IPS-18a (cell line): ENCODE results near the gene RBMS1.

Experiments
- H3K27ac ChIP-seq: one replicate; pipeline ENCODE4 v1.5.1; 2013; ENCODE audit warnings: low read length
- H3K27me3 ChIP-seq: one replicate; pipeline ENCODE4 v1.6.1; 2013; ENCODE audit warnings: mild to moderate bottlenecking, low read length; ENCODE audit not compliant: control insufficient read depth, insufficient read depth
- H3K36me3 ChIP-seq: one replicate; pipeline ENCODE4 v1.6.1; 2013; ENCODE audit warnings: low read depth, low read length; ENCODE audit not compliant: control insufficient read depth
- H3K4me1 ChIP-seq: one replicate; pipeline ENCODE4 v1.6.1; 2013; ENCODE audit warnings: low read depth, low read length; ENCODE audit not compliant: control insufficient read depth
- H3K4me3 ChIP-seq: one replicate; pipeline ENCODE4 v1.5.1; 2013; ENCODE audit warnings: low read length
- H3K9ac ChIP-seq: one replicate; pipeline ENCODE4 v1.6.1; 2013; ENCODE audit warnings: mild to moderate bottlenecking, low read length, moderate library complexity
- H3K9me3 ChIP-seq: one replicate; pipeline ENCODE4 v1.6.1; 2013; ENCODE audit warnings: low read depth, low read length; ENCODE audit not compliant: control insufficient read depth

RBMS1 gene

GRCh38 chr2:160286551-160286950 lies 207.1 kb downstream of the RBMS1 start:
- Histone ChIP-seq H3K27ac (no peak overlapping the region), H3K36me3 (peaks cover 29% of the 10 kb centered on the region), H3K27me3 (no peaks in the 10 kb centered on the region), H3K9me3 (no peaks in the 10 kb centered on the region), H3K9ac (no peak overlapping the region), H3K4me1 (no peaks in the 10 kb centered on the region), H3K4me3 (no peak overlapping the region)

GRCh38 chr2:160283675-160284074 lies 209.9 kb downstream of the RBMS1 start:
- Histone ChIP-seq H3K4me1 (no peaks in the 10 kb centered on the region), H3K27ac (no peak overlapping the region), H3K4me3 (no peak overlapping the region), H3K27me3 (no peaks in the 10 kb centered on the region), H3K9ac (no peak overlapping the region), H3K36me3 (peaks cover 38% of the 10 kb centered on the region), H3K9me3 (no peaks in the 10 kb centered on the region)

- no peak overlapping the region for H3K27ac ChIP-seq
- no peaks in the 10 kb centered on the region for H3K4me1 ChIP-seq
- H3K4me3 ChIP-seq, result no peak overlapping the region
- H3K9me3 ChIP-seq, result no peaks in the 10 kb centered on the region
- H3K27me3 ChIP-seq, result no peaks in the 10 kb centered on the region
- peaks cover 53% of the 10 kb centered on the region for H3K36me3 ChIP-seq
- no peak overlapping the region for H3K9ac ChIP-seq
These were observed 211.5 kb downstream of the RBMS1 start for GRCh38 chr2:160282063-160282580.

GRCh38 chr2:160281213-160281612 lies 212.4 kb downstream of the RBMS1 start:
- H3K27me3 ChIP-seq, result no peaks in the 10 kb centered on the region
- H3K4me3 ChIP-seq, result no peak overlapping the region
- H3K9me3 ChIP-seq, result no peaks in the 10 kb centered on the region
- H3K27ac ChIP-seq, result no peak overlapping the region
- no peaks in the 10 kb centered on the region for H3K4me1 ChIP-seq
- H3K9ac ChIP-seq, result no peak overlapping the region
- H3K36me3 ChIP-seq, result peaks cover 56% of the 10 kb centered on the region

DNA sequence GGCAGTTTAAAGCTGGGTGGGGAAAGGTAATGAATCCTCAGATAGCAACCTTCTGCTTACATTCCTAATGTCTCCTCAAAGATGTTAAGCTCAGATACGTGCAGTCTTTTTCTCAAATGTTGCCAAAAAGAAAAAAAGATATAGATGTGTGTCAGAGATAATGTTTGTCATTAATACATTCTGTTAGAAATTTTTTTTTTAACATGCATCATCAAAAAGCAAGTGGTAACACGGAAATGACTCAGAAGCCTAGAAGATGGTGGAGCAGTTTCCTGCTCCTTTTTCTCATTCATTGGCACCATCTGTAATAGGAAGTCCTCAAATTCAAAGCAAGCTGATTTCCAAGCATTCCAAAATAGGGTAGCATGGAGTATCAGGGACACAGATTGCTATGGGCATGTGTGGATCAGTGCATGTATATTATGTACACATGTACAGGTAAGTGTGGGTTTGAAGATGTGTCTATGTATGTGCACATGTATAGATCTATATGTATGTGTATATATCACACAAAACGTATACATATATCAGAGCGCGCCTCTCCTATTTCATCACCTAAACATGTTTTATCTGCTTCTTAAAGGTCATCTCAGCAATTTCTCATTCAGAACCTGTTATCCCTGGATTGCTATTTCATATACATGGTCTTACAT lies 213.7 kb downstream of the RBMS1 start:
- no peaks in the 10 kb centered on the region for H3K27me3 ChIP-seq
- no peak overlapping the region for H3K27ac ChIP-seq
- H3K4me1 ChIP-seq, result no peaks in the 10 kb centered on the region
- H3K36me3 ChIP-seq, result peaks cover 60% of the 10 kb centered on the region
- no peaks in the 10 kb centered on the region for H3K9me3 ChIP-seq
- no peak overlapping the region for H3K9ac ChIP-seq
- H3K4me3 ChIP-seq, result no peak overlapping the region

- no peak overlapping the region for H3K9ac ChIP-seq
- H3K9me3 ChIP-seq, result no peaks in the 10 kb centered on the region
- H3K4me1 ChIP-seq, result no peaks in the 10 kb centered on the region
- no peak overlapping the region for H3K4me3 ChIP-seq
- no peaks in the 10 kb centered on the region for H3K27me3 ChIP-seq
- peaks cover 57% of the 10 kb centered on the region for H3K36me3 ChIP-seq
- no peak overlapping the region for H3K27ac ChIP-seq
These were observed 214.8 kb downstream of the RBMS1 start for GRCh38 chr2:160278879-160279177.

DNA sequence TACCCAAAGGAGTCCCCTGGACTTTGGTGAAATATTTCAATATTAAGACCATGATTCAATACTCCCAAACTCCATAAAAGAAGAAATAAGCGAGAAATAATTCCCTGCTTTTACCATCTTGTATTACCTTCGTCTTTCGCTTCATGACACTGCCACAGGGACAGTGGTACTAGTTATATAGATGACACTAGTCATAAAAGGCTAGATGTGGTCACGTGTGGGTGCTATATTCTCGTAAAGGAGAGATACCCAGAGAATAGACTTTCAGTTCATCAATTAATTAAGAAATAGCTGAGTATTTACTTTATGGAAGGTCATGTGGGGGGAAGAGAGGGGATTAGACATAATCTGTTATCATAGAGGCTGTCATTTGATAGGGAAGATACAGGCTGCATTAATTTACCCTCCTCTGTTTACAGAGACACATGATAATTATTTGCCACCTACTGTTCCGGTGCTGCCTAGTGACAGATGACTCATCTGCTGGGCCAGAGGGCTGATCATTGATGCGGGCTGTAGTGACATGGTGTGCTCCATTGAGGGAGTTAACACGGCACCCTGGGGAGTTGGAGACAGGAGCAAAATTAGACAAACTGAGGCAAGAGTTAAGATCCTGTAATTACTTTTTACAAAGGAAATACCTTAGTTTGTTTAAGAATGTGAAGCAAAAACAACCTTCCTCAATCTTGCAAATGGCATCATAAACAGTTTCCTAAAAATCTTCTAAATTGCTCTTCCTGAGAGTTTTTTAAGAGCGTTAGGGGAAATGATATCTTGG lies 215.3 kb downstream of the RBMS1 start:
- no peaks in the 10 kb centered on the region for H3K27me3 ChIP-seq
- H3K4me1 ChIP-seq, result no peaks in the 10 kb centered on the region
- no peaks in the 10 kb centered on the region for H3K9me3 ChIP-seq
- H3K9ac ChIP-seq, result no peak overlapping the region
- no peak overlapping the region for H3K4me3 ChIP-seq
- H3K36me3 ChIP-seq, result peaks cover 52% of the 10 kb centered on the region
- no peak overlapping the region for H3K27ac ChIP-seq

- no peak overlapping the region for H3K4me3 ChIP-seq
- no peaks in the 10 kb centered on the region for H3K27me3 ChIP-seq
- H3K36me3 ChIP-seq, result peaks cover 50% of the 10 kb centered on the region
- no peak overlapping the region for H3K27ac ChIP-seq
- H3K9me3 ChIP-seq, result no peaks in the 10 kb centered on the region
- H3K9ac ChIP-seq, result no peak overlapping the region
- no peaks in the 10 kb centered on the region for H3K4me1 ChIP-seq
These were observed 216.5 kb downstream of the RBMS1 start for GRCh38 chr2:160277151-160277550.

DNA sequence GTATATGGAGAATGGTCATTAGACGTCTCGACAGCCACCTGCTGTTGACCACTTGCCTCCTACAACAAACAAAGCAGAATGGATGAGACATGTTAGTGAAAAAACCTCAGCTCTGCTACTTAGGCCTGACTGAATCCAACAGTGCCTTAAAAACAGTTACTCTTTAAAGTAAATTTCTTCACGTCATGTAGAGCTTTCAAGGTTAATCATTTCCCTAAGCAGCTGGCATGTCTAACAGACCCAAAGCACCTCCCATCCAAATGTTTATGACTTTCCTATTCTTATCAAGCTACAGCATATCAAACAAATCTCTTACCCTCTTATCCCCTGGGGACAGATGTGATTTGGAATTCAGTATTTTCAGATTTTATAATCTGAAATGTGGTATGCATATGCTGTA lies 218.0 kb downstream of the RBMS1 start:
- Histone ChIP-seq H3K4me3 (no peak overlapping the region), H3K27me3 (no peaks in the 10 kb centered on the region), H3K27ac (no peak overlapping the region), H3K4me1 (peaks cover 14% of the 10 kb centered on the region), H3K36me3 (peaks cover 42% of the 10 kb centered on the region), H3K9ac (no peak overlapping the region), H3K9me3 (no peaks in the 10 kb centered on the region)

DNA sequence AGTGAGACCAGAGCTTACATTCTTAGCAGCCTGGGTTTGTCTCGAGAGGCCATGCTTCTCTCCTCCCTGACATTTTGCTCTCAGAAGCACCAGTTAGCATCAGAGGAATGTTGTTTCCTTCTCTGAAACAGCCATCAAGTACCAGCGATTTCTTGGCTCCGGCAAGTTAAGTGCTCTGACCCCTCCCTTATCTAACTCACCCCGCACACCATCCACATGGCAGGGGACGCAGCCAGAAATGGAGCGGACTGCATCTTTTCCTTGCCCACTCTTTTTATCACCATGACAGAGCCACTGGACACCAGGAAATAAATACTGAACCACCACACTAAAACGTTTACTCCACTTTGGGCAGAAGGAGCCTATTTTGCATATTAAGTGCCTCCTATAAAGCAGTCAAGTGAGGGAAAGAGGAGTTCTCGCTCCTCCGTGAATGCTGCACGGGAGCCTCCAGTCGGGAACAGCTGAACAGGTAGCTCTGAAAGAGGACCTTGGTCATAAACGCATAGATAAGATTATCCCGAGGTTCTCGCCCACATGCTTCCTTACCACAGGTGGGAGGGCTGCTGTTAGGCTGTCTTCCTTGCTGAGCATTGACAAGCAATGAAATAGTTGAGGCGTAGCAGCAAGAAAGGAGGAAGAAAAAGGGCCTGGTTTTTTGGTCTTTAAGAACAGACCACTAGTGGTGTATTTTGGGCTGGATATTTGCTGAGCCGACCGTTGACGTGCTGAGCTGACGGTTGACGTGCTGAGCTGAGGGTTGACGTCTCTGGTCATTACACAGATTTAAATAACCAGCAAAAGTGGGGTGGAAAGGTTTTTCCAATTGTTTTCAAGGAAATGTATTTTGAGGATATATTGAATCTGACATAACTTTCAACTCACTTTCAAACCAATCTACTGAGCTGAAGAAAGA lies 222.2 kb downstream of the RBMS1 start:
- H3K9ac ChIP-seq, result no peak overlapping the region

GRCh38 chr2:160270571-160271113 lies 223.0 kb downstream of the RBMS1 start:
- Histone ChIP-seq H3K9ac (peak overlapping the region; percentile 80), H3K4me1 (peaks cover 22% of the 10 kb centered on the region), H3K27me3 (peaks cover 14% of the 10 kb centered on the region), H3K36me3 (peaks cover 15% of the 10 kb centered on the region), H3K27ac (no peak overlapping the region), H3K4me3 (peak overlapping the region; percentile 62), H3K9me3 (no peaks in the 10 kb centered on the region)

More for the DNA sequence above, 222.2 kb downstream of the RBMS1 start:
- Histone ChIP-seq H3K27ac (no peak overlapping the region), H3K4me1 (peaks cover 22% of the 10 kb centered on the region), H3K27me3 (peaks cover 14% of the 10 kb centered on the region), H3K9me3 (no peaks in the 10 kb centered on the region), H3K4me3 (peak overlapping the region; percentile 62), H3K36me3 (peaks cover 17% of the 10 kb centered on the region)
